Activated CD4-positive, alpha-beta T cell treated with anti-CD3 and anti-CD28 coated beads for 36 hours (primary cell): Measurements from ENCODE around the gene SIRT1. TPM values are rescaled to one million over a fixed set of nuclear protein-coding genes. Genes with fewer than 3 reads are reported as not detected.
"Not testable (repeated sequence)": the region's sequence is repeated elsewhere in the genome, so short reads cannot be mapped to it uniquely, and the experiment has no call there.

ENCODE experiments used
- ATAC-seq: fragments of 200-7000 bp; cut with Tn5 transposase; one replicate; pipeline ENCODE4 v1.10.0; 2021; ENCODE audit warnings: mild to moderate bottlenecking, moderate library complexity
- CTCF ChIA-PET: fragments of 350-600 bp; sonication (Branson Sonifier 250); formaldehyde crosslinking; loops from one replicate; lab custom pipeline; 2021; ENCODE audit warnings: antibody characterized with exemption; lab: Charles Lee
- POLR2A ChIA-PET: fragments of 350-600 bp; sonication (Branson Sonifier 250); formaldehyde crosslinking; loops from one replicate; lab custom pipeline; 2021; ENCODE audit warnings: antibody characterized with exemption, inconsistent platforms; lab: Charles Lee
- DNase-seq: peaks from one replicate; pipeline ENCODE4 v3.0.0-alpha.2; 2020
- H3K27ac Mint-ChIP-seq: one replicate; pipeline ENCODE4 v1.8.0; 2021; ENCODE audit warnings: mixed read lengths
- H3K27me3 Mint-ChIP-seq: one replicate; pipeline ENCODE4 v1.8.0; 2021; ENCODE audit warnings: mixed read lengths
- H3K36me3 Mint-ChIP-seq: one replicate; pipeline ENCODE4 v1.8.0; 2021; ENCODE audit warnings: low read depth, mixed read lengths
- H3K4me1 Mint-ChIP-seq: one replicate; pipeline ENCODE4 v1.8.0; 2021; ENCODE audit warnings: mixed read lengths
- H3K4me3 Mint-ChIP-seq: one replicate; pipeline ENCODE4 v1.8.0; 2021; ENCODE audit warnings: mild to moderate bottlenecking, moderate library complexity, mixed read lengths
- H3K9me3 Mint-ChIP-seq: one replicate; pipeline ENCODE4 v1.8.0; 2021; ENCODE audit warnings: low read depth, mixed read lengths
- intact Hi-C, 2 experiments: fragments of 100-400 bp; cut with DNase I in 1 of 2; cut with micrococcal nuclease in 1 of 2; formaldehyde crosslinking; loops; one replicate each; pipeline versions ENCODE4 v1.14.2 to v1.15.1; 2022 to 2024; cut with DNase I, micrococcal nuclease
- total RNA-seq, 2 experiments: library from RNA; stranded (reverse); gene quantifications; one replicate each; pipeline ENCODE4 v1.2.3, GENCODE V29; 2021

SIRT1 gene
- total RNA-seq, result 10 to 100 TPM; 19.6 to 23.5 TPM

GRCh38 chr10:67884313-67884841 is at the start of gene SIRT1:
Gene SIRT1, plus strand, starts transcription at chr10:67884656. Its CDS starts 66 bp downstream, at chr10:67884722.
- peak within 1 kb of the TSS; percentile 93 for H3K27ac Mint-ChIP-seq
- ATAC-seq, result peak; percentile 74
- peaks cover 25% of the 10 kb centered on the region for H3K36me3 Mint-ChIP-seq
- POLR2A ChIA-PET, result interaction anchor here (0.5 to 0.7 kb wide), 2 partner anchors 11 to 30 kb away, joined by 3 to 16 read pairs; no protein-coding TSS in a partner anchor
- peaks cover 25% of the 10 kb centered on the region for H3K4me1 Mint-ChIP-seq
- intact Hi-C loops, result loop anchor here (1.0 to 2.0 kb wide), 4 partner anchors 30 to 448 kb away; partner anchors contain the start of genes HERC4 (in 2 of the 2), HNRNPH3 (in 1 of the 2) and PBLD (in 1 of the 2)
- CTCF ChIA-PET, result interaction anchor here (0.7 to 2.1 kb wide), 7 partner anchors 11 to 274 kb away, joined by 3 to 8 read pairs (median 4); no protein-coding TSS in a partner anchor
- peak within 1 kb of the TSS; percentile 93 for H3K4me3 Mint-ChIP-seq
- peak; percentile 93 for DNase-seq
- no peaks in the 10 kb centered on the region for H3K9me3 Mint-ChIP-seq
- no peaks in the 10 kb centered on the region for H3K27me3 Mint-ChIP-seq

GRCh38 chr10:67835541-67836394 is 48.7 kb upstream of the SIRT1 start:
- H3K27ac Mint-ChIP-seq, H3K27me3 Mint-ChIP-seq, DNase-seq, POLR2A ChIA-PET, intact Hi-C loops, H3K4me1 Mint-ChIP-seq, H3K36me3 Mint-ChIP-seq, H3K9me3 Mint-ChIP-seq, ATAC-seq, H3K4me3 Mint-ChIP-seq: not testable (repeated sequence)
- CTCF ChIA-PET, result interaction anchor here (0.9 to 2.9 kb wide), 2 partner anchors 20 to 48 kb away, joined by 5 to 11 read pairs; no protein-coding TSS in a partner anchor

- no peak for DNase-seq
- ATAC-seq, result no peak
- H3K27me3 Mint-ChIP-seq, result no peaks in the 10 kb centered on the region
- POLR2A ChIA-PET, result interaction anchor here (0.5 kb wide), 1 partner anchor 482 kb away, joined by 4 read pairs; no protein-coding TSS in a partner anchor
- H3K9me3 Mint-ChIP-seq, result peaks cover 4% of the 10 kb centered on the region
- H3K27ac Mint-ChIP-seq, result no peak overlapping the region
- CTCF ChIA-PET, result interaction anchor here (0.9 to 2.9 kb wide), 3 partner anchors 19 to 277 kb away, joined by 3 to 11 read pairs (median 5); no protein-coding TSS in a partner anchor
- H3K4me3 Mint-ChIP-seq, result no peak overlapping the region
- intact Hi-C loops, result no loop called here
- peaks cover 4% of the 10 kb centered on the region for H3K4me1 Mint-ChIP-seq
- H3K36me3 Mint-ChIP-seq, result no peaks in the 10 kb centered on the region
Observed at GRCh38 chr10:67836488-67836887, 48.0 kb upstream of the SIRT1 start.

- CTCF ChIA-PET, result interaction anchor here (1.2 to 2.9 kb wide), 3 partner anchors 15 to 277 kb away, joined by 3 to 11 read pairs (median 3); no protein-coding TSS in a partner anchor
Observed at GRCh38 chr10:67836972-67837371, 47.5 kb upstream of the SIRT1 start.

GRCh38 chr10:67837541-67838314 is 46.7 kb upstream of the SIRT1 start, which contains the start of gene DNAJC12:
Gene DNAJC12, minus strand, starts transcription at chr10:67838188. Its CDS starts 177 bp downstream, at chr10:67838011.
- peaks cover 4% of the 10 kb centered on the region for H3K9me3 Mint-ChIP-seq
- H3K36me3 Mint-ChIP-seq, result no peaks in the 10 kb centered on the region
- H3K4me1 Mint-ChIP-seq, result peaks cover 4% of the 10 kb centered on the region
- H3K4me3 Mint-ChIP-seq, result peak within 1 kb of the TSS; percentile 22
- no peaks in the 10 kb centered on the region for H3K27me3 Mint-ChIP-seq
- ChIA-PET POLR2A (no interaction called here), CTCF (interaction anchor here (0.6 to 2.9 kb wide), 6 partner anchors 14 to 317 kb away, joined by 3 to 11 read pairs (median 3); no protein-coding TSS in a partner anchor)
- intact Hi-C loops, result loop anchor here in 1 of 2 experiments (1.0 kb wide), 1 partner anchor 12 kb away; no protein-coding TSS in a partner anchor
- DNase-seq (no peak), ATAC-seq (peak; percentile 99)
- no peak within 1 kb of the TSS for H3K27ac Mint-ChIP-seq

More at GRCh38 chr10:67836972-67837371, 47.5 kb upstream of the SIRT1 start:
- no peaks in the 10 kb centered on the region for H3K27me3 Mint-ChIP-seq
- H3K9me3 Mint-ChIP-seq, result peaks cover 4% of the 10 kb centered on the region
- POLR2A ChIA-PET, result no interaction called here
- peaks cover 4% of the 10 kb centered on the region for H3K4me1 Mint-ChIP-seq
- ATAC-seq, result no peak
- intact Hi-C loops, result no loop called here
- no peak overlapping the region for H3K4me3 Mint-ChIP-seq
- H3K27ac Mint-ChIP-seq, result no peak overlapping the region
- DNase-seq, result no peak
- H3K36me3 Mint-ChIP-seq, result no peaks in the 10 kb centered on the region

- H3K4me3 Mint-ChIP-seq, ATAC-seq, H3K9me3 Mint-ChIP-seq, DNase-seq, H3K4me1 Mint-ChIP-seq, CTCF ChIA-PET, intact Hi-C loops, H3K27me3 Mint-ChIP-seq, H3K27ac Mint-ChIP-seq, H3K36me3 Mint-ChIP-seq, POLR2A ChIA-PET: not testable (repeated sequence)
Observed at GRCh38 chr10:67839511-67839910, 44.9 kb upstream of the SIRT1 start.

- ATAC-seq (no peak), DNase-seq (no peak)
- peaks cover 4% of the 10 kb centered on the region for H3K9me3 Mint-ChIP-seq
- H3K27me3 Mint-ChIP-seq, result no peaks in the 10 kb centered on the region
- H3K4me1 Mint-ChIP-seq, result peaks cover 4% of the 10 kb centered on the region
- intact Hi-C loops, result no loop called here
- no peaks in the 10 kb centered on the region for H3K36me3 Mint-ChIP-seq
- H3K4me3 Mint-ChIP-seq, result no peak overlapping the region
- CTCF ChIA-PET, result no interaction called here
- POLR2A ChIA-PET, result no interaction called here
- no peak overlapping the region for H3K27ac Mint-ChIP-seq
Observed at GRCh38 chr10:67839951-67840350, 44.5 kb upstream of the SIRT1 start.

GRCh38 chr10:67841737-67842136 is 42.7 kb upstream of the SIRT1 start:
- Mint-ChIP-seq H3K27me3 (no peaks in the 10 kb centered on the region), H3K36me3 (no peaks in the 10 kb centered on the region), H3K27ac (no peak overlapping the region), H3K9me3 (peaks cover 4% of the 10 kb centered on the region), H3K4me3 (no peak overlapping the region), H3K4me1 (peaks cover 2% of the 10 kb centered on the region)
- CTCF ChIA-PET, result interaction anchor here (0.8 kb wide), 1 partner anchor 550 kb away, joined by 3 read pairs; no protein-coding TSS in a partner anchor
- POLR2A ChIA-PET, result no interaction called here
- intact Hi-C loops, result no loop called here
- DNase-seq (no peak), ATAC-seq (no peak)

GRCh38 chr10:67843284-67843683 is 41.2 kb upstream of the SIRT1 start:
- Mint-ChIP-seq H3K9me3 (peaks cover 4% of the 10 kb centered on the region), H3K27me3 (no peaks in the 10 kb centered on the region), H3K4me3 (no peak overlapping the region), H3K27ac (no peak overlapping the region), H3K4me1 (no peaks in the 10 kb centered on the region), H3K36me3 (no peaks in the 10 kb centered on the region)
- intact Hi-C loops, result no loop called here
- POLR2A ChIA-PET, result no interaction called here
- no peak for ATAC-seq
- CTCF ChIA-PET, result no interaction called here
- no peak for DNase-seq

- Mint-ChIP-seq H3K36me3 (peaks cover 3% of the 10 kb centered on the region), H3K27ac (peak overlapping the region; percentile 95), H3K4me1 (peaks cover 12% of the 10 kb centered on the region), H3K9me3 (no peaks in the 10 kb centered on the region), H3K27me3 (no peaks in the 10 kb centered on the region), H3K4me3 (peak overlapping the region; percentile 86)
- ChIA-PET CTCF (interaction anchor here (1.1 kb wide), 2 partner anchors 10 to 61 kb away, joined by 3 to 12 read pairs; no protein-coding TSS in a partner anchor), POLR2A (no interaction called here)
- ATAC-seq, result peak; percentile 97
- peak; percentile 96 for DNase-seq
- intact Hi-C loops, result loop anchor here (1.0 to 10.0 kb wide), 11 partner anchors 11 to 1055 kb away; partner anchors contain the start of genes DDX50 (in 1 of the 2), DNAJC12 (in 1 of the 2), HERC4 (in 1 of the 2) and SIRT1 (in 1 of the 2)
Observed at GRCh38 chr10:67849331-67850011, 35.0 kb upstream of the SIRT1 start.
